Activated CD4-positive, alpha-beta T cell treated with anti-CD3 and anti-CD28 coated beads, Interleukin-2, Interleukin-6, amounts not matched to agents 100 ng/mL and 50 ng/mL, durations not matched to agents 16 hours and 8 hours (primary cell): ENCODE results near the gene SPAG4.

Experiments used
- DNase-seq: peaks from one replicate; pipeline ENCODE4 v3.0.0-alpha.2; 2020

Gene SPAG4

GRCh38 chr20:35660122-35660937 lies 44.7 kb downstream of the SPAG4 start:
- peak; percentile 43 for DNase-seq

GRCh38 chr20:35661053-35661452 lies 45.4 kb downstream of the SPAG4 start:
- DNase-seq, result peak; percentile 37

- DNase-seq, result no peak
Measured at GRCh38 chr20:35661908-35662307, 46.3 kb downstream of the SPAG4 start.

GRCh38 chr20:35662551-35662950 lies 46.9 kb downstream of the SPAG4 start:
- peak; percentile 53 for DNase-seq

- peak; percentile 69 for DNase-seq
Measured at GRCh38 chr20:35663516-35664465, 48.2 kb downstream of the SPAG4 start.

GRCh38 chr20:35664466-35665206 lies 49.0 kb downstream of the SPAG4 start, which contains the start of the genes CPNE1 and RBM12:
TSS of gene CPNE1 (minus strand) at chr20:35664900. CDS start at chr20:35632923, 31,977 bp downstream.
TSS of gene RBM12 (minus strand) at chr20:35664900. CDS start at chr20:35655322, 9,578 bp downstream.
- DNase-seq, result peak; percentile 96

- no peak for DNase-seq
Measured at GRCh38 chr20:35665949-35666288, 50.3 kb downstream of the SPAG4 start.

GRCh38 chr20:35669221-35669620 lies 53.6 kb downstream of the SPAG4 start:
- no peak for DNase-seq

- no peak for DNase-seq
Measured at GRCh38 chr20:35669681-35670080, 54.1 kb downstream of the SPAG4 start.
